ENCODE results near the gene TMEM145.

DNA sequence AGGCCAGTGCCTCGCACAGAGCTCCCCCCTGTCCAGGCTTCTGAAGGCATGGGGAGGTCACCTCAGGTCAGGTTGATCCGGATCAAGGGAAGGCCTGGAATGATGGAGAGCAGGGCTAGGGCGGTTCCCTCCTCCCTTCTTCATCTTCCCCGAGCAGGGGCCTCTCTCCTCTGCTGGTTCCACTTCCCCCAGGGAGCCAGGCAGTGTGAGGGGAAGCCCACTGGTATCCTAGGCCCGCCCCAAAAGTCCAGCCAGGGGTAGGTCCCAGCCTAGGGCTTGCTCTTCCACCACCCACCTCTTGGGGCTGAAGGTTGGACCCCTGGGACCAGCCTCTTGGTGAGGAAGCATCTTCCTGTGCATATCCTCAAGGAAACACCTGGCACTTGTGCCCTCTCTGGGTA, 27.6 kb upstream of the TMEM145 start:
- TF ChIP-seq TCF7L2 (IDR thresholded peaks at IDR 0.05; ENCODE audit: low read depth, low read length) (no peak), POLR2AphosphoS5 (IDR thresholded peaks at IDR 0.05; ENCODE audit: low read depth, low read length) (no peak)
- TF ChIP-seq, protein P1, sequence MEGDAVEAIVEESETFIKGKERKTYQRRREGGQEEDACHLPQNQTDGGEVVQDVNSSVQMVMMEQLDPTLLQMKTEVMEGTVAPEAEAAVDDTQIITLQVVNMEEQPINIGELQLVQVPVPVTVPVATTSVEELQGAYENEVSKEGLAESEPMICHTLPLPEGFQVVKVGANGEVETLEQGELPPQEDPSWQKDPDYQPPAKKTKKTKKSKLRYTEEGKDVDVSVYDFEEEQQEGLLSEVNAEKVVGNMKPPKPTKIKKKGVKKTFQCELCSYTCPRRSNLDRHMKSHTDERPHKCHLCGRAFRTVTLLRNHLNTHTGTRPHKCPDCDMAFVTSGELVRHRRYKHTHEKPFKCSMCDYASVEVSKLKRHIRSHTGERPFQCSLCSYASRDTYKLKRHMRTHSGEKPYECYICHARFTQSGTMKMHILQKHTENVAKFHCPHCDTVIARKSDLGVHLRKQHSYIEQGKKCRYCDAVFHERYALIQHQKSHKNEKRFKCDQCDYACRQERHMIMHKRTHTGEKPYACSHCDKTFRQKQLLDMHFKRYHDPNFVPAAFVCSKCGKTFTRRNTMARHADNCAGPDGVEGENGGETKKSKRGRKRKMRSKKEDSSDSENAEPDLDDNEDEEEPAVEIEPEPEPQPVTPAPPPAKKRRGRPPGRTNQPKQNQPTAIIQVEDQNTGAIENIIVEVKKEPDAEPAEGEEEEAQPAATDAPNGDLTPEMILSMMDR (IDR thresholded peaks at IDR 0.05): no peak

Measured in Panc1 (cell line).